ENCODE data around the gene CCDC184.

DNA sequence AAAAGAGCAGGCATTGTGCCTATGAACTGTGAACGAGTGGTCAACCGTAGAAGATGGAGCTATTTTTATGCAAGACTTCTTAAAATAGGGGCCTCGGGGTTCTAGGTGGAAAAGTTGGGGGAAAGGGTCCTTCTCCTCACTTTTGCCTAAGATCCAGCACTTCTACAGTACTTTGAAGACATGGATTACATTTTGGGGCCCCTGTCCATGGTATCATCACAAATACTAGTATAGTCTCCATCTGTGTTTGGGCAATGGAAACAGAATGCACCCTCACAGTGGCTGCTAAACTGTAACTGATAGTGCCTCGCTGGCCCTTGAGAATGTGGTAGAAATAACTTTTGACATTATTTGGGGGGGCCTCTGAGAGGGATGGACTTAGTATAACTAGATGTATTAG is 5.5 kb upstream of the CCDC184 start:
- TF ChIP-seq RARB (CRISPR knock-in tag; IDR thresholded peaks at IDR 0.05) (no peak), PATZ1 (CRISPR knock-in tag; IDR thresholded peaks at IDR 0.05; ENCODE audit: borderline replicate concordance) (no peak), ZNF8 (CRISPR knock-in tag; IDR thresholded peaks at IDR 0.05) (no peak), SNAI2 (CRISPR knock-in tag; IDR thresholded peaks at IDR 0.05) (no peak)

All from SK-N-SH treated with all-trans-retinoic acid at 6 μM for 48 hours (cell line).